Neuronal stem cell (in vitro differentiated cells): ENCODE data around the gene ZFAND3.

Experiments
- DNase-seq: peaks from one replicate; pipeline ENCODE4 v3.0.0-alpha.2; 2013; ENCODE audit warnings: low spot score
- H2AFZ ChIP-seq: one replicate; pipeline ENCODE4 v1.6.1; 2013; ENCODE audit warnings: mild to moderate bottlenecking, low read length, inconsistent platforms
- H2AK5ac ChIP-seq: 2 replicates; pipeline ENCODE4 v1.6.1; 2013; ENCODE audit warnings: low read depth, mild to moderate bottlenecking, inconsistent platforms, low read length, moderate library complexity, mixed read lengths
- H2BK120ac ChIP-seq: 2 replicates; pipeline ENCODE4 v1.6.1; 2013; ENCODE audit warnings: low read depth, mild to moderate bottlenecking, inconsistent platforms, low read length, moderate library complexity, mixed read lengths
- H2BK12ac ChIP-seq: one replicate; pipeline ENCODE4 v1.6.1; 2013; ENCODE audit warnings: low read length, inconsistent platforms
- H2BK15ac ChIP-seq: 2 replicates; pipeline ENCODE4 v1.6.1; 2013; ENCODE audit warnings: mild to moderate bottlenecking, low read length, inconsistent platforms, mixed read lengths
- H2BK5ac ChIP-seq: one replicate; pipeline ENCODE4 v1.6.1; 2013; ENCODE audit warnings: inconsistent platforms, mild to moderate bottlenecking, low read length, moderate library complexity
- H3K14ac ChIP-seq: one replicate; pipeline ENCODE4 v1.6.1; 2013; ENCODE audit warnings: low read length, inconsistent platforms
- H3K18ac ChIP-seq: 2 replicates; pipeline ENCODE4 v1.6.1; 2013; ENCODE audit warnings: low read length, inconsistent platforms
- H3K23ac ChIP-seq: 2 replicates; pipeline ENCODE4 v1.6.1; 2013; ENCODE audit warnings: low read depth, mild to moderate bottlenecking, mixed read lengths, low read length, inconsistent platforms; ENCODE audit not compliant: poor library complexity
- H3K27ac ChIP-seq: replicated peaks from 3 replicates; pipeline ENCODE4 v1.5.1; 2013; ENCODE audit warnings: low read length, inconsistent platforms
- H3K27me3 ChIP-seq, 3 experiments: 2 replicates each; pipeline ENCODE4 v1.6.1; 2013; ENCODE audit warnings: low read length in 3 of 3, mild to moderate bottlenecking in 2 of 3, inconsistent platforms in 1 of 3, low read depth in 1 of 3, mixed read lengths in 1 of 3, moderate library complexity in 1 of 3; ENCODE audit not compliant: control insufficient read depth in 3 of 3, insufficient read depth in 3 of 3
- H3K36me3 ChIP-seq, 2 donors: replicated peaks in 1 of 2; 2 replicates each; pipeline ENCODE4 v1.6.1; 2013; ENCODE audit warnings: low read length in 2 of 2; ENCODE audit not compliant: control insufficient read depth in 2 of 2, insufficient read depth in 2 of 2
- H3K4ac ChIP-seq: 2 replicates; pipeline ENCODE4 v1.6.1; 2013; ENCODE audit warnings: inconsistent platforms, mild to moderate bottlenecking, low read length, moderate library complexity
- H3K4me1 ChIP-seq, 2 donors: 1 replicate in 1 of 2; 2 replicates in 1 of 2; pipeline ENCODE4 v1.6.1; 2013; ENCODE audit warnings: low read length in 2 of 2, low read depth in 1 of 2; ENCODE audit not compliant: control insufficient read depth in 2 of 2, insufficient read depth in 1 of 2
- H3K4me2 ChIP-seq: one replicate; pipeline ENCODE4 v1.6.1; 2013; ENCODE audit warnings: mild to moderate bottlenecking, low read length, inconsistent platforms; ENCODE audit not compliant: insufficient read depth, poor library complexity, severe bottlenecking
- H3K4me3 ChIP-seq, 2 donors: 2 replicates each; pipeline ENCODE4 v1.5.1; 2013; ENCODE audit warnings: low read length in 2 of 2, mild to moderate bottlenecking in 2 of 2, inconsistent platforms in 1 of 2, moderate library complexity in 1 of 2
- H3K79me1 ChIP-seq: one replicate; pipeline ENCODE4 v1.6.1; 2013; ENCODE audit warnings: low read depth, mild to moderate bottlenecking, inconsistent platforms, low read length, moderate library complexity
- H3K9ac ChIP-seq: one replicate; pipeline ENCODE4 v1.6.1; 2013; ENCODE audit warnings: mild to moderate bottlenecking, low read depth, low read length, inconsistent platforms; ENCODE audit not compliant: poor library complexity
- H3K9me3 ChIP-seq, 2 donors: replicated peaks in 1 of 2; 2 replicates each; pipeline versions ENCODE3 to v1.6.1; 2013; ENCODE audit warnings: low read length in 2 of 2, mild to moderate bottlenecking in 2 of 2, inconsistent platforms in 1 of 2, low read depth in 1 of 2, mixed read lengths in 1 of 2, moderate library complexity in 1 of 2; ENCODE audit not compliant: control insufficient read depth in 2 of 2, insufficient read depth in 1 of 2
- H4K8ac ChIP-seq: one replicate; pipeline ENCODE4 v1.6.1; 2013; ENCODE audit warnings: low read depth, mild to moderate bottlenecking, inconsistent platforms, low read length, moderate library complexity
- H4K91ac ChIP-seq: one replicate; pipeline ENCODE4 v1.6.1; 2013; ENCODE audit warnings: low read length, low read depth, mild to moderate bottlenecking, inconsistent platforms; ENCODE audit not compliant: poor library complexity
- WGBS, 2 donors: extraction: QIAGEN DNeasy Blood & Tissue Kit; methylation state at CpG; one replicate each; pipeline ENCODE4 v1.1.7; 2013; ENCODE audit warnings: missing lambda C conversion rate in 2 of 2, mixed read lengths in 1 of 2; ENCODE audit not compliant: insufficient read length in 2 of 2, insufficient replicate concordance in 1 of 2; ENCODE audit errors: extremely low coverage in 2 of 2; 5-methylcytosine and 5-hydroxymethylcytosine counted together

Gene ZFAND3

DNA sequence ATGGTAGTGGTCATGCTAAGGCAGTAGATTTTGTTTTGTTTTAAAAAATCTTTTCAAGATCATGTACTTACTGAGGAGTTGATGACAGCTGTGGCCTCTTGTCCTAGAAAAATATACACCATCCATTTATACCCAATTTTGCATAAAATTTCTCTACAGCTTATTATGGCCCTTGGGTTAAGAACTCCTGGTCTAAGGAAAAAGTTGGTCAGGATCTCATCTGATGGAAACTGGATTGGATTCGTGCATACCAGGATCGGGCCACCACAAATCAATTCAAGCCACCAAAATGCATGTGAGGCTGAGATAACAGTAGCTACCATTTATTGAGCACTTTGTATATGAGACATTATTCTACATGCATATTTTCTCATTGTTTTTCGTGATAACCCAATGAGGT lies 244.4 kb downstream of the ZFAND3 start:
- no peaks in the 10 kb centered on the region for H3K27me3 ChIP-seq
- peaks cover 0 to 2% of the 10 kb centered on the region in 2 donors for H3K4me1 ChIP-seq
- no peak overlapping the region for H2BK15ac ChIP-seq
- H3K36me3 ChIP-seq: peaks cover 7 to 35% of the 10 kb centered on the region in 2 donors
- DNase-seq: no peak
- no peak overlapping the region for H3K4me2 ChIP-seq
- H3K14ac ChIP-seq: no peak overlapping the region
- H3K23ac ChIP-seq: no peak overlapping the region
- H2AK5ac ChIP-seq: no peak overlapping the region
- no peak overlapping the region for H2BK5ac ChIP-seq
- no peaks in the 10 kb centered on the region for H3K9me3 ChIP-seq
- H3K79me1 ChIP-seq: no peaks in the 10 kb centered on the region
- no peak overlapping the region for H2AFZ ChIP-seq
- H3K9ac ChIP-seq: no peak overlapping the region
- H3K4me3 ChIP-seq: no peak overlapping the region
- no peak overlapping the region for H2BK12ac ChIP-seq
- WGBS, 2 donors: no CpG with 5 or more reads among the region's 3 CpGs
- no peak overlapping the region for H2BK120ac ChIP-seq
- H3K18ac ChIP-seq: no peak overlapping the region
- no peak overlapping the region for H3K4ac ChIP-seq
- no peak overlapping the region for H4K8ac ChIP-seq
- H4K91ac ChIP-seq: no peak overlapping the region
- H3K27ac ChIP-seq: no peak overlapping the region

DNA sequence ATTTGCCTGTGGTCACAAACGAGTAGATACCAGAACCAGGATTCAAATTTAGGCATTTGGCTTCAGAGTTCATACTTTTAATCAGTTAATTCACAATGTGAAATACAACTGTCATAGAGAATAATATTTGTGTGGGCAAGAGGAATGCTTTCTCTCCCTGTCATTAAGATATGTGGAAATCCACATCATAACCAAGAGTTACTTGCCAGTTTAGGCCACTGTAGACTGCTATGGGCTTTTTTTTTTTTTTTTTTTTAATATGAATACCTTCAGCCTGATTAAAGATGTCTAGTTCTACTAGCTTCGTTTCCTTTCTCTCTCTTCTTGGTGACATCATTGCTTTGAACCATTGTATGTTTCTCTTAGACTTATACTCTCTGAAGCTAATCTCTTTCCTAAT lies 244.9 kb downstream of the ZFAND3 start:
- Histone ChIP-seq H2BK120ac (no peak overlapping the region), H2BK5ac (no peak overlapping the region), H3K18ac (no peak overlapping the region), H3K4me1 (peaks cover 0 to 2% of the 10 kb centered on the region in 2 donors), H3K36me3 (peaks cover 7 to 35% of the 10 kb centered on the region in 2 donors), H3K79me1 (no peaks in the 10 kb centered on the region), H2AK5ac (no peak overlapping the region), H3K4me3 (no peak overlapping the region), H3K4me2 (no peak overlapping the region), H3K4ac (no peak overlapping the region), H3K9ac (no peak overlapping the region), H3K23ac (no peak overlapping the region), H2BK15ac (no peak overlapping the region), H4K91ac (no peak overlapping the region), H2BK12ac (no peak overlapping the region), H3K27me3 (no peaks in the 10 kb centered on the region), H3K14ac (no peak overlapping the region), H3K27ac (no peak overlapping the region), H4K8ac (no peak overlapping the region), H3K9me3 (no peaks in the 10 kb centered on the region), H2AFZ (no peak overlapping the region)
- DNase-seq: no peak
- no CpG with 5 or more reads among the region's 2 CpGs for WGBS, 2 donors

DNA sequence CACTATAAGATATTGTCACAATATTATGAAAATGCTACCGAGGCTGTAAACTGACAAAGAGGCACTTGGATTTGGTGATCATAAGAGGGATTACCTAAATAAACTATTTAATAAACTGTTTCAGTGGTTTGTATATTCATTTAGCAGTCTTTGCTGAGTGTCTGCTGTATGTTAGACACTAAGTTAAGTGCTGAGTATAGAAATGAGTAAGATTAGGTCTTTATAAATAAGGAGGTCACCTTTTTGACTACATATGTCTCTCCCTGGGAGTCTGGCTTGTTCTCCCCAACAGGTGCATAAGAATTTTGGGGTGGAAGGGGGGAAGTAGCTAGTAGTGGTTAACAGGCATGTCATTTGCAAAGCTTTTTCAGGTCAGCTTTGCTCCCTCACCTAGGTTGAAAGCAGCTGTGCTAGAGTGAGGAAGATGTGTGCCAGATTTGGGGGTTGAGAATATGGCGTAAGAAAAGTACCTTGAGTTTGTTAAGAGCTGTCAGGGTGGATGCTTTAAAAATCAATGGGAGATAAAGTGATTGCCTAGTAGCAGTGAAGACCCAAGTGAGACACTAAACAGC lies 246.3 kb downstream of the ZFAND3 start:
- no peaks in the 10 kb centered on the region for H3K9me3 ChIP-seq
- no peak overlapping the region for H3K4ac ChIP-seq

DNA sequence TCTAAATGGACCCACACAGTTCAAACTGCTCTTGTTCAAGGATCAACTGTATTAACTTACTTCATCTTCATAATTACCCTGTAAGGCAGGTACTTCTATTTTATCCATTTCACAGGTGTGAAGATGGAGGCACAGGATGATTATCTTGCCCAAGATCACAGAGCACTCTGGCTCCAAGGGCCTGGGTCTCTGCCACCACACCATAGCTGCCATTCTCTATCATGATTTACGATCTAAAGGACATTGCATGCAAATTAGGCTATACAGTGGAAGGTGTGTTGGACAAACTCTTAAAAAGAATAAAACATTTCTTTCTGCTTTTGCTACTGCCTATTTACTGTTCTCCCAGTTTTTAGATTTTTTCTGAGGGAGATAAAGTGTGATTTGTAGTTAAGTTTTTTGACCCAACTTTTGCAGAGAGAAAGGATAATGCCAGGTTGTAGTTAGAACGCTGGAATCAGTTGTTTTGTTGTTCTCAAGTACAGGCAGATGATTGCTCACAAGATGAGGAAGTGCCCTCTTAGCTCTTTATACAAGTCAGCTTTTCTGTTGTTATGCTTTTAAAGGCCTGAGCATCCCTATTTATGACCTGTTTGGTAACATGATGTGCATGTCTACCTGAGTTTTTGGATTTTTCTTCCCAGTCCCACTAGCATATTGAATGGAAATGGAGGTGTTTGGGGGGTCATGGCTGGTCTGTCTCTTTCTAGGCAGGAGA lies 247.9 kb downstream of the ZFAND3 start:
- Histone ChIP-seq H2AK5ac (no peak overlapping the region), H3K23ac (no peak overlapping the region), H3K9ac (no peak overlapping the region), H3K36me3 (peaks cover 4 to 25% of the 10 kb centered on the region in 2 donors), H2BK120ac (no peak overlapping the region), H3K9me3 (no peaks in the 10 kb centered on the region), H3K18ac (no peak overlapping the region), H3K14ac (no peak overlapping the region), H4K91ac (no peak overlapping the region), H2BK15ac (no peak overlapping the region), H2AFZ (no peak overlapping the region), H3K27ac (no peak overlapping the region), H3K27me3 (no peaks in the 10 kb centered on the region), H3K79me1 (no peaks in the 10 kb centered on the region), H2BK12ac (no peak overlapping the region), H3K4me1 (peaks cover 0 to 2% of the 10 kb centered on the region in 2 donors), H2BK5ac (no peak overlapping the region), H4K8ac (no peak overlapping the region), H3K4me2 (no peak overlapping the region), H3K4ac (no peak overlapping the region), H3K4me3 (no peak overlapping the region)
- no CpG with 5 or more reads among the region's 2 CpGs for WGBS, 2 donors
- no peak for DNase-seq

More for the DNA sequence above, 246.3 kb downstream of the ZFAND3 start:
- H3K27me3 ChIP-seq: no peaks in the 10 kb centered on the region
- H3K79me1 ChIP-seq: no peaks in the 10 kb centered on the region
- H3K4me3 ChIP-seq: no peak overlapping the region
- H3K23ac ChIP-seq: no peak overlapping the region
- H2BK15ac ChIP-seq: no peak overlapping the region
- H3K36me3 ChIP-seq: peaks cover 7 to 35% of the 10 kb centered on the region in 2 donors
- no peak overlapping the region for H3K9ac ChIP-seq
- no peak overlapping the region for H2BK5ac ChIP-seq
- H2AK5ac ChIP-seq: no peak overlapping the region
- H3K18ac ChIP-seq: no peak overlapping the region
- no peak overlapping the region for H3K4me2 ChIP-seq
- no peak for DNase-seq
- peaks cover 0 to 2% of the 10 kb centered on the region in 2 donors for H3K4me1 ChIP-seq
- H2BK120ac ChIP-seq: no peak overlapping the region
- no CpG with 5 or more reads among the region's 2 CpGs for WGBS, 2 donors
- H4K91ac ChIP-seq: no peak overlapping the region
- H3K27ac ChIP-seq: no peak overlapping the region
- no peak overlapping the region for H2AFZ ChIP-seq
- no peak overlapping the region for H4K8ac ChIP-seq
- no peak overlapping the region for H2BK12ac ChIP-seq
- H3K14ac ChIP-seq: no peak overlapping the region
